Activated naive CD4-positive, alpha-beta T cell treated with anti-CD3 and anti-CD28 coated beads for 36 hours (primary cell): Measurements from ENCODE around the gene LYPD6B. TPM values are rescaled to one million over a fixed set of nuclear protein-coding genes. Genes with fewer than 3 reads are reported as not detected.

Experiments
- CTCF ChIA-PET: fragments of 350-600 bp; sonication (Branson Sonifier 250); formaldehyde crosslinking; loops from one replicate; lab custom pipeline; 2021; ENCODE audit warnings: antibody characterized with exemption; lab: Charles Lee
- DNase-seq: peaks from one replicate; pipeline ENCODE4 v3.0.0-alpha.2; 2020
- H3K27ac Mint-ChIP-seq: one replicate; pipeline ENCODE4 v1.8.0; 2021; ENCODE audit warnings: mild to moderate bottlenecking, mixed read lengths
- H3K27me3 Mint-ChIP-seq: one replicate; pipeline ENCODE4 v1.8.0; 2021; ENCODE audit warnings: low read depth, mixed read lengths
- H3K36me3 Mint-ChIP-seq: one replicate; pipeline ENCODE4 v1.8.0; 2021; ENCODE audit warnings: low read depth, mixed read lengths
- H3K4me1 Mint-ChIP-seq: one replicate; pipeline ENCODE4 v1.8.0; 2021; ENCODE audit warnings: low read depth, mixed read lengths
- H3K4me3 Mint-ChIP-seq: one replicate; pipeline ENCODE4 v1.8.0; 2021; ENCODE audit warnings: mild to moderate bottlenecking, moderate library complexity, mixed read lengths
- H3K9me3 Mint-ChIP-seq: one replicate; pipeline ENCODE4 v1.8.0; 2021; ENCODE audit warnings: mixed read lengths
- intact Hi-C: fragments of 100-400 bp; cut with micrococcal nuclease; formaldehyde crosslinking; loops from one replicate; pipeline ENCODE4 v1.15.1; 2023
- total RNA-seq, 2 experiments: library from RNA; stranded (reverse); gene quantifications; one replicate each; pipeline ENCODE4 v1.2.3, GENCODE V29; 2021

Gene LYPD6B
- total RNA-seq, 2 experiments from 2014 or later = not detected

DNA sequence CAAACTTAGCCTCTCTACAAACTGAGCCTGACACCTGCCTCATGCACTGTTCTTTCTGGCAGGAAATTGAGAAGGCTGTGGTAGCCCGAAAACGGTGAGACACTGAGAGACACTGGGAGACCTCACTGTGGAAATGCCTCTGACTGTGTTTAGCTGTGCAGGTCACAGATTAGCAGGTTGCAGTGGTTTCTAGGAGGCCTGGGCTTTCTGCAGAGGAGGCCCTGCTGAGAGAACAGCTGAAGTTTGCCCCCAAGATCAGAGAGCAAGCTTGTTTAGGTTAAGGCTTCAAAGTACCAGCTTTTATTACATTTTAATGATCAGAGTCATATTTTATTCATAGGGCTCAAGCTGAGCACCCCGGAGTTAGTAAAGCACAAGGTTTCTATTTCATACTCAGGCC is 223.2 kb downstream of the LYPD6B start:
- CTCF ChIA-PET = no interaction called here

More for the DNA sequence above, 223.2 kb downstream of the LYPD6B start:
- intact Hi-C loops = no loop called here
- Mint-ChIP-seq H3K27me3 (peaks cover 3% of the 10 kb centered on the region), H3K4me3 (no peak overlapping the region), H3K36me3 (no peaks in the 10 kb centered on the region), H3K9me3 (no peaks in the 10 kb centered on the region), H3K4me1 (no peaks in the 10 kb centered on the region), H3K27ac (no peak overlapping the region)
- no peak for DNase-seq

Other genes with a start within 250 kb of the LYPD6B start
- gene KIF5C, start 163.5 kb upstream of the LYPD6B start, total RNA-seq = 10 to 100 TPM; 18.6 to 24.5 TPM